Lung (tissue), 12 donors: Measurements from ENCODE around the gene RHD. TPM values are rescaled to one million over a fixed set of nuclear protein-coding genes. Genes with fewer than 3 reads are reported as not detected.
"Not testable (repeated sequence)": the region's sequence is repeated elsewhere in the genome, so short reads cannot be mapped to it uniquely, and the experiment has no call there.

Experiments
- ATAC-seq: fragments of 200-7000 bp; cut with Tn5 transposase; one replicate; pipeline ENCODE4 v1.9.1; 2020; ENCODE audit warnings: moderate number of reproducible peaks; ENCODE audit not compliant: insufficient read depth, low FRiP score
- DNase-seq, 3 donors: peaks; one replicate each; pipeline ENCODE4 v3.0.0-alpha.2; 2013 to 2017
- H3K27ac ChIP-seq, 2 donors: one replicate each; pipeline ENCODE4 v1.5.1; 2013; ENCODE audit warnings: mild to moderate bottlenecking in 2 of 2, moderate library complexity in 2 of 2, control low read depth in 1 of 2, inconsistent platforms in 1 of 2, low read depth in 1 of 2, low read length in 1 of 2
- H3K27me3 ChIP-seq, 3 donors: one replicate each; pipeline ENCODE4 v1.5.1; 2013; ENCODE audit warnings: low read length in 2 of 3; ENCODE audit not compliant: control insufficient read depth in 3 of 3, insufficient read depth in 3 of 3
- H3K36me3 ChIP-seq, 4 donors: one replicate each; pipeline ENCODE4 v1.5.1; 2013; ENCODE audit warnings: low read length in 4 of 4, mild to moderate bottlenecking in 1 of 4, moderate library complexity in 1 of 4; ENCODE audit not compliant: control insufficient read depth in 4 of 4, insufficient read depth in 4 of 4
- H3K4me1 ChIP-seq, 5 donors: one replicate each; pipeline ENCODE4 v1.5.1; 2013; ENCODE audit warnings: low read length in 5 of 5, mild to moderate bottlenecking in 2 of 5, moderate library complexity in 1 of 5; ENCODE audit not compliant: control insufficient read depth in 5 of 5, insufficient read depth in 5 of 5
- H3K4me3 ChIP-seq: one replicate; pipeline ENCODE4 v1.5.1; 2013; ENCODE audit warnings: mild to moderate bottlenecking, control low read depth, moderate library complexity
- H3K9ac ChIP-seq, 2 donors: one replicate each; pipeline ENCODE4 v1.5.1; 2013; ENCODE audit warnings: low read length in 2 of 2, control low read depth in 1 of 2; ENCODE audit not compliant: insufficient read depth in 1 of 2
- H3K9me3 ChIP-seq, 4 donors: one replicate each; pipeline ENCODE4 v1.5.1; 2013; ENCODE audit warnings: low read length in 3 of 4, mild to moderate bottlenecking in 1 of 4, moderate library complexity in 1 of 4; ENCODE audit not compliant: control insufficient read depth in 4 of 4, insufficient read depth in 3 of 4
- CTCF ChIP-seq: IDR thresholded peaks from 2 replicates; pipeline ENCODE4 v1.5.1; 2012; ENCODE audit warnings: mild to moderate bottlenecking; ENCODE audit errors: control extremely low read depth, extremely low read depth
- WGBS, 2 donors: extraction: QIAGEN DNeasy Blood & Tissue Kit; methylation state at CpG; one replicate each; pipeline ENCODE4 v1.1.7; 2013; 5-methylcytosine and 5-hydroxymethylcytosine counted together
- polyA plus RNA-seq, 2 donors: library from polyadenylated mRNA; stranded (reverse); fragments of 200-250 nt; gene quantifications; one replicate each; pipeline ENCODE4 v1.2.1, GENCODE V29; 2013
- total RNA-seq, 2 donors: library from RNA; depleted of rRNA in 1 of 2; stranded (reverse); fragments of >200 nt in 1 of 2; gene quantifications; one replicate each; pipeline ENCODE4 v1.2.1, GENCODE V29; 2014 to 2021
- donor health status: control.
- donor health status: control.
- donor health status: Bipolar disorder and iron deficiency.
- donor health status: healthy.
- donor health status: DM: yes; HTN: yes; CAD: no.

RHD gene
- total and polyA plus RNA-seq, 4 donors, result 0.12 to 2.2 (median 0.27) TPM; not detected in 1

GRCh38 chr1:25360596-25361581 is 88.6 kb downstream of the RHD start:
- Histone ChIP-seq H3K27ac (peak overlapping the region in 1 of 2 donors; percentile 60), H3K9ac (no peak overlapping the region), H3K4me3 (no peak overlapping the region), H3K4me1 (peaks cover 0 to 4% (median 0%) of the 10 kb centered on the region in 5 donors), H3K36me3 (peaks cover 4 to 18% (median 14%) of the 10 kb centered on the region in 4 donors), H3K27me3 (no peaks in the 10 kb centered on the region), H3K9me3 (no peaks in the 10 kb centered on the region)
- WGBS, 2 donors, result 90 to 92% methylated on average over 7 of the region's 7 CpGs
- DNase-seq, result no peak
- ATAC-seq, result no peak
- no peak for TF ChIP-seq CTCF

GRCh38 chr1:25361901-25362300 is 89.6 kb downstream of the RHD start:
- no peak overlapping the region for H3K4me3 ChIP-seq
- ATAC-seq, result no peak
- H3K4me1 ChIP-seq, result peaks cover 0 to 4% (median 0%) of the 10 kb centered on the region in 5 donors
- no peak for TF ChIP-seq CTCF
- no peak overlapping the region for H3K9ac ChIP-seq
- no peaks in the 10 kb centered on the region for H3K9me3 ChIP-seq
- DNase-seq, result no peak
- H3K27ac ChIP-seq, result peak overlapping the region in 1 of 2 donors; percentile 60
- WGBS, 2 donors, result 68 to 78% methylated on average over 2 of the region's 2 CpGs
- H3K27me3 ChIP-seq, result no peaks in the 10 kb centered on the region
- H3K36me3 ChIP-seq, result peaks cover 2 to 15% (median 7%) of the 10 kb centered on the region in 4 donors

- WGBS, 2 donors, result no CpG with 5 or more reads among the region's 17 CpGs
- not testable (repeated sequence) for H3K4me1 ChIP-seq, DNase-seq, H3K27ac ChIP-seq, H3K27me3 ChIP-seq, H3K9ac ChIP-seq, H3K4me3 ChIP-seq, H3K9me3 ChIP-seq, ATAC-seq
- H3K36me3 ChIP-seq, result peaks cover 0 to 13% (median 7%) of the 10 kb centered on the region in 4 donors
Measured at GRCh38 chr1:25362634-25363559, 90.6 kb downstream of the RHD start.
